Natural killer cell (primary cell): ENCODE data around the gene RPS28. TPM values are rescaled to one million over a fixed set of nuclear protein-coding genes. Genes with fewer than 3 reads are reported as not detected.
A peak's percentile ranks its signal among the peaks of the same experiment; 100 is the strongest.

Experiments used
- ATAC-seq, 3 donors: fragments of 150-1000 bp in 2 of 3; fragments of 200-7000 bp in 1 of 3; cut with Tn5 transposase; 1 replicate in 1 of 3; 2 replicates in 2 of 3; pipeline ENCODE4 v1.10.0; 2021; ENCODE audit warnings: mild to moderate bottlenecking in 2 of 3, moderate library complexity in 2 of 3
- DNase-seq, 2 donors: peaks; one replicate each; pipeline versions ENCODE4 v3.0.0 to v3.0.0-alpha.2; 2013 to 2021; ENCODE audit warnings: mixed read lengths in 1 of 2
- H3K27ac ChIP-seq: one replicate; pipeline ENCODE4 v1.5.1; 2013; ENCODE audit warnings: mild to moderate bottlenecking, low read length
- H3K27me3 ChIP-seq: one replicate; pipeline ENCODE4 v1.6.1; 2013; ENCODE audit warnings: low read length; ENCODE audit not compliant: control insufficient read depth, insufficient read depth
- H3K36me3 ChIP-seq: one replicate; pipeline ENCODE4 v1.6.1; 2013; ENCODE audit warnings: low read length; ENCODE audit not compliant: control insufficient read depth, insufficient read depth
- H3K4me1 ChIP-seq: one replicate; pipeline ENCODE4 v1.6.1; 2013; ENCODE audit warnings: low read length; ENCODE audit not compliant: control insufficient read depth, insufficient read depth
- H3K4me3 ChIP-seq: one replicate; pipeline ENCODE4 v1.5.1; 2013; ENCODE audit warnings: low read length
- H3K9me3 ChIP-seq: one replicate; pipeline ENCODE4 v1.6.1; 2013; ENCODE audit warnings: low read length; ENCODE audit not compliant: control insufficient read depth, insufficient read depth
- H3K27ac Mint-ChIP-seq, 2 donors: one replicate each; pipeline ENCODE4 v1.8.0; 2022; ENCODE audit warnings: mild to moderate bottlenecking in 2 of 2, mixed read lengths in 2 of 2, moderate library complexity in 1 of 2
- H3K27me3 Mint-ChIP-seq, 2 donors: one replicate each; pipeline ENCODE4 v1.8.0; 2022; ENCODE audit warnings: low read depth in 2 of 2, mixed read lengths in 2 of 2
- H3K36me3 Mint-ChIP-seq: one replicate; pipeline ENCODE4 v1.8.0; 2022; ENCODE audit warnings: mixed read lengths
- H3K4me1 Mint-ChIP-seq, 2 donors: one replicate each; pipeline ENCODE4 v1.8.0; 2022; ENCODE audit warnings: mixed read lengths in 2 of 2
- H3K4me3 Mint-ChIP-seq: one replicate; pipeline ENCODE4 v1.8.0; 2022; ENCODE audit warnings: mild to moderate bottlenecking, moderate library complexity, mixed read lengths
- H3K9me3 Mint-ChIP-seq, 2 donors: one replicate each; pipeline ENCODE4 v1.8.0; 2022; ENCODE audit warnings: mixed read lengths in 2 of 2
- WGBS: methylation state at CpG from one replicate; pipeline ENCODE4 v1.1.7; 2013; ENCODE audit warnings: missing lambda C conversion rate; ENCODE audit not compliant: insufficient coverage; 5-methylcytosine and 5-hydroxymethylcytosine counted together
- intact Hi-C: fragments of 100-400 bp; cut with micrococcal nuclease; formaldehyde crosslinking; loops from one replicate; pipeline ENCODE4 v1.14.2; 2022
- total RNA-seq, 4 donors: library from RNA; stranded (reverse); fragments of 120-200 nt in 1 of 4; gene quantifications; one replicate each; pipeline versions ENCODE4 v1.2.3 to v1.2.4, GENCODE V29; 2013 to 2022
- TF ChIP-seq, protein P1 (sequence below): fragments of 200-600 bp; IDR thresholded peaks from one replicate; pipeline ENCODE4 v1.8.0; 2022; ENCODE audit warnings: antibody characterized with exemption

Gene RPS28
- total RNA-seq, 3 donors from 2014 or later (not counting 1 experiment from before 2014, with no cell fraction given) = 1,133 to 1,486 (median 1,403) TPM

DNA sequence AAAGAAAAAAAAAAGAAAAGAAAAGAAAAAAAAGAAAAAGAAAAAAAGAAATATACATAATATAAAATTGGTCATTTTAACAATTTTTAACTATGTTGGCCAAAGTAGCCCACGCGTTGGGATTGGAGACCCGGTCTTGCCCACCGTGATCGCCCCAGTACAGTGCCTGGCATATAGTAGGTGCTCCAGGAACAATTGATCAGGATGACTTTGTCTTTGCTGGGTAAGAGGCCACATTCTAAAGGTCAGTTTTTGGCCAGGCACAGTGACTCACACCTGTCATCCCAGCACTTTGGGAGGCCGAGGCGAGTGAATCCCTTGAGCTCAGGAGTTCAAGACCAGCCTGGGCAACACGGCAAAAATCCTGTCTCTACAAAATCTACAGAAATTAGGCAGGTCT lies 38.9 kb downstream of the RPS28 start:
- no peak for ATAC-seq
- intact Hi-C loops = no loop called here
- WGBS = 81% methylated on average over 7 of the region's 8 CpGs

DNA sequence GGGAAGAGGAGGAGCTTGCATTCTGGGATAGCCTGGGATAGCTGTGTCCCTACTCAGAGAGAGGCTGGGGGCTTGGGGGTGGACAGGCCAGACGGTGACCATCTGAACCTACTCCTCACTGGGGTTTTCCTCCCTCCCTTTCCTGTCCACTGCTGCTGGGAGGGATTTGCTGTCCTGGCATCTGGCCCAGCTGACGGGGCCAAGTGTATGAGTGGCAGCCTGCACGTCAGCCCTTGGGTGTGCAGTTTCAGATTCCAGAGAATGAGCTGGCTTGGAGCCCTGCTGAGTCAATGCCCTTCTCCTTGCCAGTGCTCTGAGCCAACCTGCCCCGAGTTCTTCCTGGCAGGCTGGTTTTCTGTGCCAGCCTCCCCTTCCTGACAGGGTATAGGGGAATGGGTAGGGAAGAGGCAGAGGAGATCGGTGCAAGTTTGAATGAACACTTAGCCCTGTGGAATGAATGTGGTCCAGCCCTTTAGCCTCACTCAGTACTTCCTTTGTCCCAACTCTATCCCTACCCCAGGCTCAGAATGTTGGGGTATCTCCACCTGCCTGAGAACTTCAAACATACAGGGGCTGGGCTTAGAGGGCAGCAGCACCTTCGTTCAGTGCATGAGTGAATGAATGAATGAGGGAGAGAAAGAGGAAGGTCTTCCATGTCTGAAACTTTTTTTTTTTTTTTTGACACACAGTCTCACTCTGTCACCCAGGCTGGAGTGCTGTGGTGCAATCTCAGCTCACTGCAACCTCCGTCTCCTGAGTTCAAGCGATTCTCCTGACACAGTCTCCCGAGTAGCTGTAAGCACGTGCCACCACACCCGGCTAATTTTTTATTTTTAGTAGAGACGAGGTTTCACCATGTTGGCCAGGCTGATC lies 40.9 kb downstream of the RPS28 start:
- intact Hi-C loops = no loop called here
- no peak overlapping the region for H3K27ac ChIP-seq
- peaks cover 6 to 17% of the 10 kb centered on the region in 2 donors for H3K4me1 Mint-ChIP-seq
- WGBS = 59% methylated on average over 10 of the region's 12 CpGs
- H3K9me3 ChIP-seq = no peaks in the 10 kb centered on the region
- H3K4me3 ChIP-seq = no peak overlapping the region
- no peaks in the 10 kb centered on the region for H3K36me3 Mint-ChIP-seq
- peaks cover 8 to 16% of the 10 kb centered on the region in 2 donors for H3K27me3 Mint-ChIP-seq
- H3K27ac Mint-ChIP-seq = no peak overlapping the region
- H3K36me3 ChIP-seq = no peaks in the 10 kb centered on the region
- no peak overlapping the region for H3K4me3 Mint-ChIP-seq
- TF ChIP-seq, protein P1, sequence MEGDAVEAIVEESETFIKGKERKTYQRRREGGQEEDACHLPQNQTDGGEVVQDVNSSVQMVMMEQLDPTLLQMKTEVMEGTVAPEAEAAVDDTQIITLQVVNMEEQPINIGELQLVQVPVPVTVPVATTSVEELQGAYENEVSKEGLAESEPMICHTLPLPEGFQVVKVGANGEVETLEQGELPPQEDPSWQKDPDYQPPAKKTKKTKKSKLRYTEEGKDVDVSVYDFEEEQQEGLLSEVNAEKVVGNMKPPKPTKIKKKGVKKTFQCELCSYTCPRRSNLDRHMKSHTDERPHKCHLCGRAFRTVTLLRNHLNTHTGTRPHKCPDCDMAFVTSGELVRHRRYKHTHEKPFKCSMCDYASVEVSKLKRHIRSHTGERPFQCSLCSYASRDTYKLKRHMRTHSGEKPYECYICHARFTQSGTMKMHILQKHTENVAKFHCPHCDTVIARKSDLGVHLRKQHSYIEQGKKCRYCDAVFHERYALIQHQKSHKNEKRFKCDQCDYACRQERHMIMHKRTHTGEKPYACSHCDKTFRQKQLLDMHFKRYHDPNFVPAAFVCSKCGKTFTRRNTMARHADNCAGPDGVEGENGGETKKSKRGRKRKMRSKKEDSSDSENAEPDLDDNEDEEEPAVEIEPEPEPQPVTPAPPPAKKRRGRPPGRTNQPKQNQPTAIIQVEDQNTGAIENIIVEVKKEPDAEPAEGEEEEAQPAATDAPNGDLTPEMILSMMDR = no peak
- H3K9me3 Mint-ChIP-seq = no peaks in the 10 kb centered on the region
- ATAC-seq (no peak), DNase-seq (no peak)
- H3K4me1 ChIP-seq = peaks cover 18% of the 10 kb centered on the region
- H3K27me3 ChIP-seq = peaks cover 5% of the 10 kb centered on the region

More for the DNA sequence above, 38.9 kb downstream of the RPS28 start:
- H3K27ac Mint-ChIP-seq = no peak overlapping the region
- H3K9me3 ChIP-seq = no peaks in the 10 kb centered on the region
- no peaks in the 10 kb centered on the region for H3K36me3 ChIP-seq
- H3K27me3 Mint-ChIP-seq = peaks cover 0 to 7% of the 10 kb centered on the region in 2 donors
- no peaks in the 10 kb centered on the region for H3K9me3 Mint-ChIP-seq
- H3K4me1 Mint-ChIP-seq = peaks cover 6 to 14% of the 10 kb centered on the region in 2 donors
- H3K27ac ChIP-seq = no peak overlapping the region
- DNase-seq = no peak
- H3K4me1 ChIP-seq = peaks cover 21% of the 10 kb centered on the region
- peaks cover 2% of the 10 kb centered on the region for H3K27me3 ChIP-seq
- no peak overlapping the region for H3K4me3 ChIP-seq
- H3K4me3 Mint-ChIP-seq = no peak overlapping the region
- TF ChIP-seq, protein P1 = no peak
- H3K36me3 Mint-ChIP-seq = no peaks in the 10 kb centered on the region

DNA sequence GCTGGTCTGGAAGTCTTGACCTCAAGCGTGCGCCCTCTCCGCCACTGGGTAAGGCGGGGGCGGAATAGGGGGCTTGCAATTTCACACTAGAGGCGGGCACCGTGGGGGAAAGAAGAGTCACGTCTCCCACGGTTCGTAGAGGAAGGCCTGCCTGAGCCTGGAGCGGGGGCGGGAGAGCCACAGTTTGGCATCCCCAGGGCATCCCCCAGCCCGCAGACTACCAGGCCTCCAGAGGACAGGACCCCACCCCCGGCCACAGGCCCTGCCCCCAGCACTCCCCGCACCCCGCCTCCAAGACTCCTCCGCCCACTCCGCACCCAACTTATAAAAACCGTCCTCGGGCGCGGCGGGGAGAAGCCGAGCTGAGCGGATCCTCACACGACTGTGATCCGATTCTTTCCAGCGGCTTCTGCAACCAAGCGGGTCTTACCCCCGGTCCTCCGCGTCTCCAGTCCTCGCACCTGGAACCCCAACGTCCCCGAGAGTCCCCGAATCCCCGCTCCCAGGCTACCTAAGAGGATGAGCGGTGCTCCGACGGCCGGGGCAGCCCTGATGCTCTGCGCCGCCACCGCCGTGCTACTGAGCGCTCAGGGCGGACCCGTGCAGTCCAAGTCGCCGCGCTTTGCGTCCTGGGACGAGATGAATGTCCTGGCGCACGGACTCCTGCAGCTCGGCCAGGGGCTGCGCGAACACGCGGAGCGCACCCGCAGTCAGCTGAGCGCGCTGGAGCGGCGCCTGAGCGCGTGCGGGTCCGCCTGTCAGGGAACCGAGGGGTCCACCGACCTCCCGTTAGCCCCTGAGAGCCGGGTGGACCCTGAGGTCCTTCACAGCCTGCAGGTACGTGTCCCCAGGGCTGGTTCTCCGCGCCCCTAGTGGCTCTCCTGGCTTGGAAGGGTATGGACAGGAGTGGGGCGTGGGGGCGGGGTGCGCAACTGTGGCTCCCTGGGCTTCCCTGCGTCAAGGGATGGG lies 42.8 kb downstream of the RPS28 start, which contains the start of gene ANGPTL4:
Gene ANGPTL4 (plus strand): TSS at position 353 of the 969 bp plus-strand sequence. CDS start 167 bp downstream, at position 520.
- Mint-ChIP-seq H3K27me3 (peaks cover 8 to 23% of the 10 kb centered on the region in 2 donors), H3K27ac (peak within 1 kb of the TSS in 1 of 2 donors; percentile 42), H3K4me3 (peak within 1 kb of the TSS; percentile 85), H3K4me1 (peaks cover 6 to 17% of the 10 kb centered on the region in 2 donors), H3K9me3 (no peaks in the 10 kb centered on the region), H3K36me3 (no peaks in the 10 kb centered on the region)
- Histone ChIP-seq H3K9me3 (no peaks in the 10 kb centered on the region), H3K36me3 (no peaks in the 10 kb centered on the region), H3K4me1 (peaks cover 18% of the 10 kb centered on the region), H3K27me3 (peaks cover 6% of the 10 kb centered on the region), H3K27ac (no peak within 1 kb of the TSS), H3K4me3 (no peak within 1 kb of the TSS)
- 4% methylated on average over 81 of the region's 81 CpGs for WGBS
- TF ChIP-seq, protein P1 = no peak
- intact Hi-C loops = no loop called here
- DNase-seq = peak in 1 of 2 donors; percentile 59
- peak; percentile 49 to 81 (median 76) for ATAC-seq
